Stimulated activated CD8-positive, alpha-beta memory T cell treated with anti-CD3 and anti-CD28 coated beads, Interleukin-12 subunit alpha, Interleukin-12 subunit beta, amount 100 ng/mL, for 24 hours (primary cell): ENCODE measurements around the gene TMEM98.
"Not testable (repeated sequence)": the region's sequence is repeated elsewhere in the genome, so short reads cannot be mapped to it uniquely, and the experiment has no call there.

ENCODE experiments used
- DNase-seq: peaks from one replicate; pipeline ENCODE4 v3.0.0-alpha.2; 2020; ENCODE audit errors: extremely low read depth

The TMEM98 gene, protein sequence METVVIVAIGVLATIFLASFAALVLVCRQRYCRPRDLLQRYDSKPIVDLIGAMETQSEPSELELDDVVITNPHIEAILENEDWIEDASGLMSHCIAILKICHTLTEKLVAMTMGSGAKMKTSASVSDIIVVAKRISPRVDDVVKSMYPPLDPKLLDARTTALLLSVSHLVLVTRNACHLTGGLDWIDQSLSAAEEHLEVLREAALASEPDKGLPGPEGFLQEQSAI

GRCh38 chr17:32927724-32928585 is at the start of gene TMEM98:
Gene TMEM98, plus strand, starts transcription at chr17:32928153. Its CDS starts 3,376 bp downstream, at chr17:32931529.
- no peak for DNase-seq

GRCh38 chr17:32878211-32878610 is 49.7 kb upstream of the TMEM98 start:
- DNase-seq, result no peak

- no peak for DNase-seq
These were observed 48.8 kb upstream of the TMEM98 start for GRCh38 chr17:32879134-32879533.

- DNase-seq, result no peak
These were observed 47.1 kb upstream of the TMEM98 start for GRCh38 chr17:32880671-32881453.

DNA sequence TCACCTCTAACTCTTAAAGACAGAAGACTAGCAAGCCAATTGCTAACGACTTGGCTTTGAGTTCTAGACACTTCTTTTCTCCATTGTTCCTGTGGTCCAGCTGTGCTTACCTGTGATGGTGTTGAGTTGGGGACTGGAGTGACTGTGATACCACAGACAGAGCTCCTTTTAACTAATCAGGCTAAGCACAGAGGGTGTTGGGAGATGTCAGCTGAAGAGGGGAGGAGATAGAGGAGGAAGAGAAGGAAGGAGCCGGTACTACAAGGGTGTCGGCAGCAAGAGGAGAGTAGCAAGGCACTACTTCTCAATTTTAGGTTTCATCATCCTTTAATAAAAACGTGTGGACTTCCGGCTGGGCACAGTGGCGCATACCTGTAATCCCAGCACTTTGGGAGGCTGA is 45.9 kb upstream of the TMEM98 start:
- DNase-seq, result no peak

DNA sequence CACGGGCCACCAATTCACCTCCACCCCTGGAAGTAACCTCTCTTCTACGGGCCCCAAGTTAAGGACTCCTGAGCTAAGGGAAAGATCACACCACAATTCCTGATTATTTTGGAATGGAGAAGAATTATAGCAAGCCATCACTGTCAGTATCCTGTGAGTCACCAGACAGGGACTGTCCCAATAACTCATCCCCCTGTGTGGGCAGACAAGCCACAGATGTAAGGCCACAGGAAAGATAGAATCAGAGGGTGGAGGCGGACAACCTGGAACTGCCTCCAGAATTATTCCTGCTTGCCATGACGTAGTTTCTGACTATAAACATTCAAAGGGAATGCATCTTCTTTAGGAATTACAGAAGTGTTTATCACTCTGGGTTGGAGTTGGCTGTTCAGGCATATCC is 45.2 kb upstream of the TMEM98 start:
- peak; percentile 8 for DNase-seq

DNA sequence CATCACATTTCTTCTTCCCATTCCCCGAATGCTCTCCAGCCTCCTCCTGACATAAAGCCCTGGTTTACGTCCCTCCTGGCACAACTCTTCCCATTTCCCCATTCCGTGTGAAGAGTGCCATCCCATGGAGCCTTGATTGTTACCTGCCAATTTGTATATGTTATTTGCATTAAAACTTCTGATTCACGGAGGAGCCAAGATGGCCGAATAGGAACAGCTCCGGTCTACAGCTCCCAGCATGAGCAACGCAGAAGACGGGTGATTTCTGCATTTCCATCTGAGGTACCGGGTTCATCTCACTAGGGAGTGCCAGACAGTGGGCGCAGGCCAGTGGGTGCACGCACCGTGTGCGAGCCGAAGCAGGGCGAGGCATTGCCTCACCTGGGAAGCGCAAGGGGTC is 41.0 kb upstream of the TMEM98 start:
- DNase-seq, result not testable (repeated sequence)

- DNase-seq, result not testable (repeated sequence)
These were observed 40.5 kb upstream of the TMEM98 start for GRCh38 chr17:32887410-32887809.

GRCh38 chr17:32894245-32894644 is 33.7 kb upstream of the TMEM98 start:
- no peak for DNase-seq

GRCh38 chr17:32896647-32897258 is 31.2 kb upstream of the TMEM98 start:
- no peak for DNase-seq

DNA sequence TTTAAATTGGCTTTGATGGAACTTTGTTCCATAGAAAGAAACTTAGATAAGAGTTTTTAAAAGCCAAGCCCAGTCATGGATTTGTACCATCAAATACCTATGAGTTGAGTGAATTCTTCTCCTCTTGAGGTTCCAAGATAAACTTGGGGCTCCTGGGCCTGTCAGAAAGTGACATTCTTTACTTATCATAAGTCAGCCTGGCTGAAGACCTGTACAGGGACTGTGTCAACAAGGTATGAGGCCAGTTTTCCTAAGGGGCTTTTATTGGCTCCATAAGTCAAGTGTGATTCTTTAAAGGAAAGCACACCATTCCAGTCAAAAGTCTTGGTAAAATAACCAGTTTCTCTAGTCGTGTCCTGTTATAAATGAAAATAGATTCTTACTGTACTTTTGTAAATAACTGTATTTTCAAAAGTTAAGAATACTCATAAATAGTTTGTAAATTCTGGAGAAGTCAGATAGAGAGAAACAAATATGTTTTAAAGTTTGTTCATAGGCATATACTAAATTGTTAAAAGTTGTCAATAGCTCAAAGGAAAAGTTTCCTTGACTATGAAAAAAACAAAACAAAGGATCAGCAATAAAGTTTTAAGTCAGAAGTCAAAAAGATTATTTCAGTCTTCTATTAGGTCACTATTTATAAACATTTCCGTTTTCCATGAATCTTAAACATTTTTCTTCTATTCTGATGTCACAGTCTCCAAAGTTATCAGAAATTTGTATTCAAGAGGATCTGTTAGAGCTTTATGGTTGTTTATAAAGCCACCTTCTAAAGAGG is 28.5 kb upstream of the TMEM98 start:
- no peak for DNase-seq

GRCh38 chr17:32901743-32902142 is 26.2 kb upstream of the TMEM98 start:
- DNase-seq, result no peak

DNA sequence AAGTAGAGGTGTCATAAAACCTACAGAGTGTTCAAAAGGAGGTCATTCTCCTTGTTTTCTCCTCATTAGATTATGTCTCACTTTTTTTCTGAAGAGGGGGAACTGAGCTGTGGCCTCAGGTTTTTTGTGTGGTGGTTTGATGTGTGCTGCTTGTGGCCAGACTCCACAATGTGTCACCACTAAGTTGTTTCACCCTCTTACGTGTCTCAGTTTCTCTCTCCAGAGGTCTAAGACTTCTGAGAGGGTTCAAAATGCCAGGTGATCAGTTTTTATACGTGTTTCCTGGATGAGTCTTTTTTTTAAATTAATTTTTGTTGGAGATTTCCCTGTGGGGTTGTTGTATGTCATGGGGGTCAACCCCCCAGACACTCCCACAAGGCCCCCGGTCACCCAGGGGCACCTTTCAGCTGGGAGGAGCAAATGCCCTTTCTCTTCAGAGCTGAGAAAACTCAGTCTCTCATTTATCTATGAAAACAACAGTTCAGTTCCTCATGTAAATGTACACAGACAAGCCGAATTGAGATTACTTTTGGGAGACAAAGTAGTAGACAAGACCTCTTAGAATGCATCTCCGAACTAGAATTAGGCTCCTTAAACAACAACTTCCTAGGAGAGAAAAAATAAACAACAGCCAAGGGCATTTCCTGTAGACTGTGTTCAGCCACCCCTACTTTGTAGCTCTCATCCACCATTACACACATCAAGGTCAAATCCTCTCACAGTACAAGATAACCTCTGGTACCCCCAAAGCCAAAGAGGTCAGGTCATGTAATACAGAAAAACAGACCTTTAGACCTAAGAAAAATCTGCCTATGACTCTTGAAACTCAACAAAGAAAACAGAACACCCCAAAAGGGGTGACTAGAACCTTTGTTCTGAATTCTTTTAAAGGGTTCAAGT is 23.9 kb upstream of the TMEM98 start:
- no peak for DNase-seq

- no peak for DNase-seq
These were observed 23.1 kb upstream of the TMEM98 start for GRCh38 chr17:32904891-32905290.

- DNase-seq, result no peak
These were observed 20.4 kb upstream of the TMEM98 start for GRCh38 chr17:32907583-32907982.

GRCh38 chr17:32909787-32910369 is 18.1 kb upstream of the TMEM98 start:
- DNase-seq, result no peak

DNA sequence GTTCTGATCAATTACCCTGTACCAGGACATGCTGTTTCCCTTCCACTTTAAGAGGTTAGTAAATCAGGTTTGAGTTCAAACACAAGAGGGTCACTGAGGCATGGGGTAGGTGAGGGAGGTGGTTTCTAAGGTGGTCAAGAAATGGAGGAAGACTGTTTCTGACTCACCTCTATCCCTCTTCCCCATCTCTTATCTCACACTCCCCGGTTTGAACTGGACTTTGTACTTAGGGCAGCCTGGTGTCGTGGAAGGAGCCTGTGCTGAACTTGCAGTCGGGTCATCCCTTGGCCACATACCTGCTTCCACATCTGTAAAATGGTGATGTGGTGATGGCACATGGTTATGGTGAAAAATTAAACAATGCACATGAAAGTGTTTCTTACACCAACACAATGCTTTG is 17.2 kb upstream of the TMEM98 start:
- DNase-seq, result no peak

DNA sequence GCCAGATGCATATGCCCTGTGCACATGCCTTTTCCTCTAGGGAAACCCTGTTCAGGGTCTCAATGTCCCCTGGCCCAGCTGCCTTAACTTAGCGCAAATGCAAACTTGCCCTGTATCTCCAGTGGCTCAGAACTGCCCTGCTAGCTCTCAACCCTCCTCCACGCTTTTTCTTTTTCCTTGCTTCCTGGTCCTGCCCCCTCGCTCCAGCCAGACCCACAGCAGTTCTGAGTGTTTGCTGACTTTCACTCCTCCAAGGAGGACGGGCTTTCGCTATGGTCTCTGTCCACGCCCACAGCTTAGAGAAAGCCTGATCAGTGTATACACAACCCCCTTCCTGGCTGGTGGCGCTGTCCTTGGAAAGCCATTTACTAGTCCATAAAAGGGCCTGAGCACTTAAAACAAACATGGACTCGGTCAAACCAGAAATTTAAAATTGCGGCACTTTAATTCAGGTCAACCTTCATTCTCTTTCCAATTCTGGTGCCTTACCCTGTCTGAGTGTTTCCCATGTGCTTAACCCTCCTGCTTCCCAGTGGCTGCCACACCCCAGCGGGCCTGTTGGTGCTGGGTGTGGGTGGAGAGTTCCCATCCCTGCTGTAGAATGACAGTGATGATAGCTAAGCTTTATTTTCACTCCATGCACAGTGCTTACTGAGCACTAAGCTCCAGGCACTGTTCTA is 15.6 kb upstream of the TMEM98 start:
- DNase-seq, result no peak

DNA sequence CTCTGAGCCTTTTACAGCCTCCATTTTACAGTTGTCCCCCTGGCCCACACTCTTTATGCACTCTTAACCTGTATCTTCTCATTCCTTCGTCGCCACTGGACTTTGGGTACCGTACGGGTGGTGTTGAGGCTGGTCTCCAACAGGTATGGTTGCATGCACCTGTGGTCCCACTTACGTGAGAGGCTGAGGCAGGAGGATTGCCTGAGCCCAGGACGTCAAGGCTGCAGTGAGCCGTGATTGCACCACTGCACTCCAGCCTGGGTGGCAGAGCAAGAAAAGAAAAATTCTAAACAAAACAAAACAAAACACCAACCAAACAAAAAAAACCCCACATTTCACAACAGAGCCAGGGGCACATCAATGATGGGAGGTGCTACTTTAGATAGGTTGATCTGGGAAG is 14.4 kb upstream of the TMEM98 start:
- no peak for DNase-seq
